Islet of Langerhans (tissue), 1 donor: Measurements from ENCODE around the gene PDZRN4.
"Not testable (repeated sequence)": the region's sequence is repeated elsewhere in the genome, so short reads cannot be mapped to it uniquely, and the experiment has no call there.

Source experiments
- FAIRE-seq: peaks from one replicate; lab custom pipeline; 2011; peaks lifted over from hg19 to GRCh38; lab: Jason Lieb, UNC

The PDZRN4 gene

GRCh38 chr12:41188058-41188840 is at the start of gene PDZRN4:
Gene PDZRN4 (plus strand): TSS chr12:41188320.
- no peak for FAIRE-seq

GRCh38 chr12:41140117-41140516 is 48.0 kb upstream of the PDZRN4 start:
- no peak for FAIRE-seq

- no peak for FAIRE-seq
These were observed 47.0 kb upstream of the PDZRN4 start for GRCh38 chr12:41141104-41141503.

- FAIRE-seq, result no peak
These were observed 45.7 kb upstream of the PDZRN4 start for GRCh38 chr12:41142376-41142775.

- FAIRE-seq, result no peak
These were observed 36.3 kb upstream of the PDZRN4 start for GRCh38 chr12:41151793-41152192.

GRCh38 chr12:41162461-41162860 is 25.7 kb upstream of the PDZRN4 start:
- FAIRE-seq, result no peak

GRCh38 chr12:41167701-41168100 is 20.4 kb upstream of the PDZRN4 start:
- FAIRE-seq, result no peak

- no peak for FAIRE-seq
These were observed 13.5 kb upstream of the PDZRN4 start for GRCh38 chr12:41174602-41175001.

- FAIRE-seq, result not testable (repeated sequence)
These were observed 8.6 kb upstream of the PDZRN4 start for GRCh38 chr12:41179507-41179906.

GRCh38 chr12:41184864-41185263 is 3.3 kb upstream of the PDZRN4 start:
- FAIRE-seq, result no peak

GRCh38 chr12:41186026-41186425 is 2.1 kb upstream of the PDZRN4 start:
- FAIRE-seq, result no peak

- FAIRE-seq, result no peak
These were observed 798 bp downstream of the PDZRN4 start for GRCh38 chr12:41188841-41189394.

- FAIRE-seq, result no peak
These were observed 1.5 kb downstream of the PDZRN4 start for GRCh38 chr12:41189395-41190251.

- FAIRE-seq, result no peak
These were observed 2.2 kb downstream of the PDZRN4 start for GRCh38 chr12:41190338-41190737.

- not testable (repeated sequence) for FAIRE-seq
These were observed 3.4 kb downstream of the PDZRN4 start for GRCh38 chr12:41191549-41191948.

GRCh38 chr12:41193311-41193710 is 5.2 kb downstream of the PDZRN4 start:
- FAIRE-seq, result no peak

GRCh38 chr12:41202051-41202450 is 13.9 kb downstream of the PDZRN4 start:
- FAIRE-seq, result no peak

- no peak for FAIRE-seq
These were observed 17.1 kb downstream of the PDZRN4 start for GRCh38 chr12:41205070-41205709.

- no peak for FAIRE-seq
These were observed 18.2 kb downstream of the PDZRN4 start for GRCh38 chr12:41206298-41206697.

- peak; percentile 55 for FAIRE-seq
These were observed 23.3 kb downstream of the PDZRN4 start for GRCh38 chr12:41211448-41211847.

- FAIRE-seq, result no peak
These were observed 24.5 kb downstream of the PDZRN4 start for GRCh38 chr12:41212625-41213024.

GRCh38 chr12:41213107-41213506 is 25.0 kb downstream of the PDZRN4 start:
- no peak for FAIRE-seq

- FAIRE-seq, result no peak
These were observed 25.5 kb downstream of the PDZRN4 start for GRCh38 chr12:41213648-41214047.
